RWPE2 (cell line): ENCODE measurements around the gene PROCA1.

Source experiments
- ATAC-seq: fragments of 200-7000 bp; cut with Tn5 transposase; 3 replicates; pipeline ENCODE4 v1.9.1; 2021; ENCODE audit warnings: low read depth
- DNase-seq: peaks from one replicate; pipeline ENCODE4 v3.0.0-alpha.2; 2020; ENCODE audit warnings: low spot score
- H3K27ac ChIP-seq: fragments of 450-650 bp; 2 replicates; pipeline ENCODE4 v1.5.1; 2017; ENCODE audit warnings: mild to moderate bottlenecking; ENCODE audit not compliant: poor library complexity, severe bottlenecking
- H3K27me3 ChIP-seq: fragments of 250-450 bp; sonication (Bioruptor Pico); 2 replicates; pipeline ENCODE4 v1.5.1; 2021; ENCODE audit warnings: mild to moderate bottlenecking, moderate library complexity; ENCODE audit not compliant: insufficient read depth, poor library complexity, severe bottlenecking
- H3K36me3 ChIP-seq: fragments of 250-450 bp; sonication (Bioruptor Pico); 2 replicates; pipeline ENCODE4 v1.5.1; 2020; ENCODE audit warnings: low read depth, mild to moderate bottlenecking, moderate library complexity
- H3K4me1 ChIP-seq: fragments of 250-450 bp; sonication (Bioruptor Pico); 2 replicates; pipeline ENCODE4 v1.5.1; 2021; ENCODE audit warnings: mild to moderate bottlenecking, moderate library complexity; ENCODE audit not compliant: insufficient read depth, poor library complexity, severe bottlenecking
- H3K4me3 ChIP-seq: fragments of 250-450 bp; sonication (Bioruptor Pico); 2 replicates; pipeline ENCODE4 v1.5.1; 2021; ENCODE audit warnings: mild to moderate bottlenecking, moderate library complexity; ENCODE audit not compliant: severe bottlenecking
- H3K9me3 ChIP-seq: fragments of 250-450 bp; sonication (Bioruptor Pico); 2 replicates; pipeline ENCODE4 v1.5.1; 2021; ENCODE audit warnings: mild to moderate bottlenecking, moderate library complexity; ENCODE audit not compliant: severe bottlenecking
- TF ChIP-seq, protein P1 (sequence below): fragments of 450-650 bp; IDR thresholded peaks from one replicate; pipeline ENCODE4 v1.5.1; 2017; ENCODE audit warnings: mild to moderate bottlenecking, moderate library complexity; ENCODE audit not compliant: poor library complexity, severe bottlenecking

Gene PROCA1

DNA sequence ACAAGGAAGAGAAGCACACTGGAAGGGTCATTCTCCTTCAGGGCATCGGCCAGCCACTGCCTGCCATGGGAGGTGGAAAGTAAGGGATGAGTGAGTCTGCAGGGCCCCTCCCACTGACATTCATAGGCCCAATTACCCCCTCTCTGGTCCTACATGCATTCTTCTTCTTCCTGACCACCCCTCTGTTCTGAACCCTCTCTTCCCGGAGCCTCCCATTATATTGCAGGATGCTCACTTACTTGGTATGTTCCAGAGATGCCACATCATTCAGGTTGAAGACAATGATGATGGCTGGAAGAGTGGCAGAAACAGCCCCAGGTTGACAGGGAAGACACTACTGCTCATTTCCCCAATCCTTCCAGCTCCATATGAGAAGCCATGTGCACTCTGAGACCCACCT is 3.5 kb upstream of the PROCA1 start:
- DNase-seq (no peak), ATAC-seq (no peak)
- H3K4me1 ChIP-seq: peaks cover 9% of the 10 kb centered on the region
- H3K27me3 ChIP-seq: no peaks in the 10 kb centered on the region
- no peak overlapping the region for H3K27ac ChIP-seq
- no peaks in the 10 kb centered on the region for H3K9me3 ChIP-seq
- TF ChIP-seq, protein P1, sequence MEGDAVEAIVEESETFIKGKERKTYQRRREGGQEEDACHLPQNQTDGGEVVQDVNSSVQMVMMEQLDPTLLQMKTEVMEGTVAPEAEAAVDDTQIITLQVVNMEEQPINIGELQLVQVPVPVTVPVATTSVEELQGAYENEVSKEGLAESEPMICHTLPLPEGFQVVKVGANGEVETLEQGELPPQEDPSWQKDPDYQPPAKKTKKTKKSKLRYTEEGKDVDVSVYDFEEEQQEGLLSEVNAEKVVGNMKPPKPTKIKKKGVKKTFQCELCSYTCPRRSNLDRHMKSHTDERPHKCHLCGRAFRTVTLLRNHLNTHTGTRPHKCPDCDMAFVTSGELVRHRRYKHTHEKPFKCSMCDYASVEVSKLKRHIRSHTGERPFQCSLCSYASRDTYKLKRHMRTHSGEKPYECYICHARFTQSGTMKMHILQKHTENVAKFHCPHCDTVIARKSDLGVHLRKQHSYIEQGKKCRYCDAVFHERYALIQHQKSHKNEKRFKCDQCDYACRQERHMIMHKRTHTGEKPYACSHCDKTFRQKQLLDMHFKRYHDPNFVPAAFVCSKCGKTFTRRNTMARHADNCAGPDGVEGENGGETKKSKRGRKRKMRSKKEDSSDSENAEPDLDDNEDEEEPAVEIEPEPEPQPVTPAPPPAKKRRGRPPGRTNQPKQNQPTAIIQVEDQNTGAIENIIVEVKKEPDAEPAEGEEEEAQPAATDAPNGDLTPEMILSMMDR: no peak
- peaks cover 31% of the 10 kb centered on the region for H3K36me3 ChIP-seq
- no peak overlapping the region for H3K4me3 ChIP-seq

DNA sequence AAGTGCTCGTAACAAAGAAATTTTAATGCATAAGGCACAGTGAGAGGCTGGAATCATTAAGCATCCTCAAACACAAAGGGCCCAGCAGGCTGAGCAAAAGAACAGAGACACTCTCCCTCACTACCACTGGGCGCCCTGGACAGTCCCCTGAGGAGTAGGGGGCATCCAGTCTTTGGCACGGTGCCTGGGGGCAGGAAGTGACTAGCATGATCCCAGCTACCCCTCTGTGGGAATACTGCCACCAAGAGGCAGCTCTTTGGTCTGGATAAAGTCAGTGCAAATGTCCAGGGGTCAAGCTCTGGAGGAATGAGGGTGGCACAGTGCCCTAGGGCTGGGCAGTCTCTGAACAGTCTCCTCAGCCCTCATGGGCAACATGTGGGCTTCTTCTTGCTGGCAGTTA is 2.6 kb upstream of the PROCA1 start:
- TF ChIP-seq, protein P1: no peak
- H3K4me3 ChIP-seq: no peak overlapping the region
- H3K27me3 ChIP-seq: no peaks in the 10 kb centered on the region
- no peak for ATAC-seq
- H3K36me3 ChIP-seq: peaks cover 29% of the 10 kb centered on the region
- no peaks in the 10 kb centered on the region for H3K9me3 ChIP-seq
- peaks cover 9% of the 10 kb centered on the region for H3K4me1 ChIP-seq
- no peak overlapping the region for H3K27ac ChIP-seq
- no peak for DNase-seq

DNA sequence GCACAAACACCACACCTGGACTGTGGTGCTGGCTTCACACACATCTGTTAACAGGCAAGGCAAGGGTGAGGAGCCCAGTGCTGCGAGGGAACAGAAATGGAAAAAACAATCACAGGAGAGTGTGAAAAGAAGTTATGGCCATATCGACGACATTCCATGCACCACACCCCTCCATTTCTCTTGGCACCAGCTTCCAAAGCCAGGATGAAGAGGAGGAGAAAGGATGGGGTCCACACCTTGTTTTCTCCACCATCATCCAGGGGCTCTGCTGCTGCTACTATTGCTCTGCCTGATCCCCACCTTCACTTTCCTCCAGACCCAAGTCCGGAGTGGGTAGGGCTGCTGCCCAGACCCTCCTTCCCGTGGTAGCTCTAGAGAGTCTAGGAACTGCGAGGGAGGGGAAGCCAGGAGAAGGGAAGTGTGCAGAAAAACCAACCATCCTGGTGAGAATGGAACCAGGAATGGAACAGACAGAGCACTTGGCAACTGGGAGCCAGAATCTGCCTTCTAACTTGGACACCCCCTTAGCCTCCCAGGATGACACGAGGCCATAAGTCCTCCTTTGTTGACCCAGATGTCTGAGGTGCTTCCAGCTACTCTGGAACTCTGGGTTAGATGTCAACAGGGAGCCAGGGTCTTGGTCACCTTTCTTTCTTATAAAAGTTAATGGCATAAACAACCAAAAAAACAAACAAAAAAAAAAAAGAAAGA is 1.2 kb upstream of the PROCA1 start:
- H3K4me3 ChIP-seq: no peak overlapping the region
- no peak for ATAC-seq
- H3K36me3 ChIP-seq: peaks cover 29% of the 10 kb centered on the region
- TF ChIP-seq, protein P1: no peak
- H3K27me3 ChIP-seq: no peaks in the 10 kb centered on the region
- H3K27ac ChIP-seq: no peak overlapping the region
- no peaks in the 10 kb centered on the region for H3K4me1 ChIP-seq
- H3K9me3 ChIP-seq: no peaks in the 10 kb centered on the region
- DNase-seq: no peak

DNA sequence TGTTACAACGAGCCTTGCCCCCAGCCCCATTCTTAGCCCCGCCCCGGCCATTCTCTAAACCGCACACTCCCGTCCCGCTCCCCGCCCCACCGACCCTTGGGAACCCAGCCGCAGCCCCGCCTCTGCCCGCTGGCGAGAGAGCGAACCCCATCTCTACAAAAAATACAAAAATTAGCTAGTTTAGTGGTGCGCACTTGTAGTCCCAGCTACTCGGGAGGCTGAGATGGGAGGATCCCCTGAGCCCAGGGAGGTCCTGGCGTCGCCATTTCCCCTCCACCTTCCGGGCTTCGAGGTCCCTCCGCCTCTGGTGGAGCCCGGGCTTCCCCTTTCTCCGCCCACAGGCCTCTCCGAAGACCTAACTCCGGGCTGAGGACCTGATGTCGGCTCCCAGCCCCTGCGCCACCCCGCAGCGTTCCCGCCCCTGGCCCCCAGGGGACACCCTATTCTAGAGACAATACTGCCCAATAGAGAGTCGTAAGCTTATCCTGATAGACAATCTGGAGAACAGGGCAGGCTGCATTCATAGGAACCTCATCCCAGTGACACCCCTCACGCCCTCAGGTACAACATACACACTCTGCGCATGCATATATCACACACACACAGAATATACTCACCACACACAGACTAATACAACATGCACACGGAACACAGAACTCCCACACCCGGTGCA is 480 bp upstream of the PROCA1 start:
- H3K27ac ChIP-seq: peak overlapping the region; percentile 73
- H3K9me3 ChIP-seq: no peaks in the 10 kb centered on the region
- no peaks in the 10 kb centered on the region for H3K27me3 ChIP-seq
- H3K4me1 ChIP-seq: no peaks in the 10 kb centered on the region
- peaks cover 29% of the 10 kb centered on the region for H3K36me3 ChIP-seq
- DNase-seq (no peak), ATAC-seq (no peak)
- no peak overlapping the region for H3K4me3 ChIP-seq
- TF ChIP-seq, protein P1: no peak
